Adrenal gland (tissue), 12 donors: Measurements from ENCODE around the gene SBK1. TPM values are rescaled to one million over a fixed set of nuclear protein-coding genes. Genes with fewer than 3 reads are reported as not detected.
"Not testable (repeated sequence)": the region's sequence is repeated elsewhere in the genome, so short reads cannot be mapped to it uniquely, and the experiment has no call there.

Source experiments
- DNase-seq, 7 donors: peaks; one replicate each; pipeline ENCODE4 v3.0.0-alpha.2; 2019 to 2020
- H3K27ac ChIP-seq, 5 donors: fragments of 200-600 bp; sonication (generic) in 4 of 5; 1 replicate in 3 of 5; 2 replicates in 2 of 5; pipeline versions ENCODE4 v1.5.1 to v1.8.0; 2016 to 2020; ENCODE audit warnings: mild to moderate bottlenecking in 1 of 5
- H3K27me3 ChIP-seq: fragments of 200-600 bp; 2 replicates; pipeline ENCODE4 v1.8.0; 2021
- H3K36me3 ChIP-seq, 2 donors: fragments of 200-600 bp; replicated peaks in 1 of 2; 1 replicate in 1 of 2; 2 replicates in 1 of 2; pipeline versions ENCODE4 v1.5.1 to v1.8.0; 2018 to 2022
- H3K4me1 ChIP-seq, 2 donors: fragments of 200-600 bp; replicated peaks in 1 of 2; 1 replicate in 1 of 2; 2 replicates in 1 of 2; pipeline versions ENCODE4 v1.5.1 to v1.8.0; 2018 to 2021
- H3K4me3 ChIP-seq, 4 donors: fragments of 200-600 bp; sonication (generic) in 3 of 4; one replicate each; pipeline ENCODE4 v1.5.1; 2016 to 2018
- H3K9me3 ChIP-seq, 3 donors: fragments of 200-600 bp; sonication (generic) in 1 of 3; replicated peaks in 1 of 3; 1 replicate in 2 of 3; 2 replicates in 1 of 3; pipeline versions ENCODE4 v1.5.1 to v1.8.0; 2016 to 2021
- CTCF ChIP-seq, 6 experiments: fragments of 450-650 bp in 4 of 6; fragments of 200-600 bp in 2 of 6; sonication (generic) in 1 of 6; IDR thresholded peaks; 1 replicate in 5 of 6; 2 replicates in 1 of 6; pipeline versions ENCODE4 v1.5.1 to v1.8.0; 2016 to 2021; ENCODE audit warnings: antibody characterized with exemption in 6 of 6, mild to moderate bottlenecking in 2 of 6, moderate library complexity in 1 of 6
- POLR2A ChIP-seq, 2 donors: fragments of 450-650 bp; IDR thresholded peaks; one replicate each; pipeline ENCODE4 v1.6.1; 2017; ENCODE audit warnings: antibody characterized with exemption in 2 of 2, mild to moderate bottlenecking in 2 of 2, moderate library complexity in 1 of 2
- WGBS, 4 donors: extraction: QIAGEN DNeasy Blood & Tissue Kit in 2 of 4; methylation state at CpG; one replicate each; pipeline versions ENCODE4 v1.1.5 to v1.1.7; 2013 to 2017; 5-methylcytosine and 5-hydroxymethylcytosine counted together
- intact Hi-C, 2 donors: fragments of 100-400 bp; cut with DNase I; formaldehyde crosslinking; loops; one replicate each; pipeline versions ENCODE4 v1.14.1 to v1.15.0; 2022 to 2023
- polyA plus RNA-seq, 3 donors: library from polyadenylated mRNA; stranded (reverse); fragments of 200-250 nt in 2 of 3; fragments of 350-450 nt in 1 of 3; fragmentation: Illumina TruSeq in 1 of 3; extraction: RNeasy Lipid Tissue Mini Kit (QIAGEN cat#74804) in 1 of 3; gene quantifications; one replicate each; pipeline ENCODE4 v1.2.3, GENCODE V29; 2013 to 2014
- total RNA-seq, 9 donors: library from RNA; depleted of rRNA in 4 of 9; stranded (reverse); fragments of >200 nt in 4 of 9; fragments of 120-200 nt in 1 of 9; fragmentation: NEBNext Ultra II Directional in 1 of 9; extraction: Animal tissue kit (Norgen Biotek cat#: 25700) in 1 of 9; gene quantifications; one replicate each; pipeline versions ENCODE4 v1.1.0 to v1.2.4, GENCODE V29; 2013 to 2023
- donor health status: healthy with polysubstance abuse.
- donor health status: Bipolar disorder and iron deficiency.
- donor health status: DM: yes; HTN: yes; CAD: no.
- donor health status: DM: no; HTN: no; CAD: no.
- donor health status: DM: no; HTN: no; CAD: no.
- donor health status: DM: yes; HTN: yes; CAD: no.

Gene SBK1
- total and polyA plus RNA-seq, 12 donors = 0.57 to 6.9 (median 4.1) TPM

- Histone ChIP-seq H3K36me3 (no peaks in the 10 kb centered on the region), H3K27ac (no peak overlapping the region), H3K4me3 (no peak overlapping the region), H3K4me1 (no peaks in the 10 kb centered on the region), H3K9me3 (no peaks in the 10 kb centered on the region), H3K27me3 (no peaks in the 10 kb centered on the region)
- peak; percentile 33 to 60 (median 57) for TF ChIP-seq CTCF (IDR thresholded peaks at IDR 0.05)
- TF ChIP-seq POLR2A (IDR thresholded peaks at IDR 0.05) = no peak
- intact Hi-C loops = loop anchor here in 1 of 2 donors (10.0 kb wide), 1 partner anchor 223 kb away; no protein-coding TSS in a partner anchor
- peak in 3 of 7 donors; percentile 23 to 42 (median 41) for DNase-seq
- WGBS, 4 donors = 64 to 71% (median 65%) methylated on average over 4 to 20 of the region's 20 CpGs
Measured at GRCh38 chr16:28321700-28322411, 29.5 kb downstream of the SBK1 start.

GRCh38 chr16:28324235-28324886 lies 32.0 kb downstream of the SBK1 start:
- Histone ChIP-seq H3K36me3 (no peaks in the 10 kb centered on the region), H3K27me3 (no peaks in the 10 kb centered on the region), H3K27ac (no peak overlapping the region), H3K4me1 (no peaks in the 10 kb centered on the region), H3K9me3 (no peaks in the 10 kb centered on the region), H3K4me3 (no peak overlapping the region)
- TF ChIP-seq POLR2A (IDR thresholded peaks at IDR 0.05) (no peak), CTCF (IDR thresholded peaks at IDR 0.05) (no peak)
- WGBS, 4 donors = 74 to 94% (median 89%) methylated on average over 5 of the region's 5 CpGs
- intact Hi-C loops = loop anchor here in 1 of 2 donors (10.0 kb wide), 1 partner anchor 220 kb away; no protein-coding TSS in a partner anchor
- DNase-seq = peak in 1 of 7 donors; percentile 0

GRCh38 chr16:28324887-28325279 lies 32.6 kb downstream of the SBK1 start:
- Histone ChIP-seq H3K4me1 (no peaks in the 10 kb centered on the region), H3K4me3 (no peak overlapping the region), H3K9me3 (no peaks in the 10 kb centered on the region), H3K27me3 (no peaks in the 10 kb centered on the region), H3K36me3 (no peaks in the 10 kb centered on the region), H3K27ac (no peak overlapping the region)
- no peak for TF ChIP-seq CTCF (IDR thresholded peaks at IDR 0.05)
- no peak for TF ChIP-seq POLR2A (IDR thresholded peaks at IDR 0.05)
- DNase-seq = peak in 1 of 7 donors; percentile 3
- intact Hi-C loops = loop anchor here in 1 of 2 donors (10.0 kb wide), 1 partner anchor 220 kb away; no protein-coding TSS in a partner anchor
- WGBS, 4 donors = 84 to 93% (median 88%) methylated on average over 3 of the region's 3 CpGs

GRCh38 chr16:28326881-28327610 lies 34.7 kb downstream of the SBK1 start:
- WGBS, 4 donors = 51 to 61% (median 56%) methylated on average over 12 of the region's 12 CpGs
- intact Hi-C loops = loop anchor here in 1 of 2 donors (10.0 kb wide), 1 partner anchor 218 kb away; no protein-coding TSS in a partner anchor
- Histone ChIP-seq H3K27me3 (no peaks in the 10 kb centered on the region), H3K36me3 (no peaks in the 10 kb centered on the region), H3K4me1 (no peaks in the 10 kb centered on the region), H3K27ac (no peak overlapping the region), H3K9me3 (no peaks in the 10 kb centered on the region), H3K4me3 (no peak overlapping the region)
- peak; percentile 32 to 69 (median 62) for DNase-seq
- no peak for TF ChIP-seq POLR2A (IDR thresholded peaks at IDR 0.05)
- TF ChIP-seq CTCF (IDR thresholded peaks at IDR 0.05) = peak; percentile 37 to 75 (median 67)

- H3K9me3 ChIP-seq, H3K27ac ChIP-seq, H3K4me3 ChIP-seq, intact Hi-C loops, H3K27me3 ChIP-seq, H3K4me1 ChIP-seq, H3K36me3 ChIP-seq: not testable (repeated sequence)
- DNase-seq = peak in 1 of 7 donors; percentile 30
- 28 to 51% (median 45%) methylated on average over 7 to 8 of the region's 9 CpGs for WGBS, 4 donors
Measured at GRCh38 chr16:28330232-28330631, 37.9 kb downstream of the SBK1 start.

- H3K36me3 ChIP-seq, intact Hi-C loops, H3K27me3 ChIP-seq, H3K4me1 ChIP-seq, H3K4me3 ChIP-seq, H3K9me3 ChIP-seq, H3K27ac ChIP-seq: not testable (repeated sequence)
- WGBS, 4 donors = 59 to 83% (median 67%) methylated on average over 2 of the region's 2 CpGs
- DNase-seq = peak in 2 of 7 donors; percentile 8 to 29
Measured at GRCh38 chr16:28330981-28331380, 38.7 kb downstream of the SBK1 start.
